GM06990 (cell line): ENCODE measurements around the gene KLHDC3.

ENCODE experiments used
- DNase-seq: peaks from one replicate; pipeline ENCODE4 v3.0.0-alpha.2; 2011; ENCODE audit not compliant: insufficient read length; ENCODE audit errors: extremely low read depth
- H3K27me3 ChIP-seq: replicated peaks from 2 replicates; pipeline ENCODE4 v1.6.0; 2011; ENCODE audit warnings: low read length; ENCODE audit not compliant: control insufficient read depth, insufficient read depth
- H3K36me3 ChIP-seq: 2 replicates; pipeline ENCODE4 v1.5.1; 2011; ENCODE audit warnings: low read length; ENCODE audit not compliant: control insufficient read depth, insufficient read depth
- H3K4me3 ChIP-seq: replicated peaks from 2 replicates; pipeline ENCODE4 v1.5.1; 2011; ENCODE audit warnings: low read depth, mild to moderate bottlenecking, control low read depth, low read length
- TF ChIP-seq, protein P1 (sequence below): IDR thresholded peaks from 2 replicates; pipeline ENCODE4 v1.5.1; 2011; ENCODE audit warnings: low read length, control low read depth, mild to moderate bottlenecking, inconsistent platforms; ENCODE audit not compliant: insufficient read depth, poor library complexity, severe bottlenecking

The KLHDC3 gene

DNA sequence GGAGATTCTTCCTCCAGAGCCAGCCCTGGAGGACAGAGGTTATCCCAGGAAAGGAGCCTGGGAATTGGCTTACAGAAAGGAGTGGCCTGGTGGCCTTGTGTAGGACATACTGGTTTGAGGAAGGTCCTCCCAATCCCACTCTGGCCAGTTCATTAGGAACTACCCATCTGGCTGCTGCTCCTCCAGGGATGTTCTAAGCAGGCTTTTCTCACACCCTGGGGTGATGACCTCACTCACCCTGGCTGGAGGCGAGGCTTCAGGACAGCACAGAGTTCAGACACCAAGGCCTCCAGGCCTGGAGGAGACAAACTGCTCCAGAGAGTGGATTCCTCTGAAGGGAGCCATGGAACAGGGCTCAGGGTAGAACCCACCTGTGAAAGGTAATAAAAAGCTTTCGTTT lies 44.6 kb upstream of the KLHDC3 start:
- DNase-seq = no peak
- TF ChIP-seq, protein P1, sequence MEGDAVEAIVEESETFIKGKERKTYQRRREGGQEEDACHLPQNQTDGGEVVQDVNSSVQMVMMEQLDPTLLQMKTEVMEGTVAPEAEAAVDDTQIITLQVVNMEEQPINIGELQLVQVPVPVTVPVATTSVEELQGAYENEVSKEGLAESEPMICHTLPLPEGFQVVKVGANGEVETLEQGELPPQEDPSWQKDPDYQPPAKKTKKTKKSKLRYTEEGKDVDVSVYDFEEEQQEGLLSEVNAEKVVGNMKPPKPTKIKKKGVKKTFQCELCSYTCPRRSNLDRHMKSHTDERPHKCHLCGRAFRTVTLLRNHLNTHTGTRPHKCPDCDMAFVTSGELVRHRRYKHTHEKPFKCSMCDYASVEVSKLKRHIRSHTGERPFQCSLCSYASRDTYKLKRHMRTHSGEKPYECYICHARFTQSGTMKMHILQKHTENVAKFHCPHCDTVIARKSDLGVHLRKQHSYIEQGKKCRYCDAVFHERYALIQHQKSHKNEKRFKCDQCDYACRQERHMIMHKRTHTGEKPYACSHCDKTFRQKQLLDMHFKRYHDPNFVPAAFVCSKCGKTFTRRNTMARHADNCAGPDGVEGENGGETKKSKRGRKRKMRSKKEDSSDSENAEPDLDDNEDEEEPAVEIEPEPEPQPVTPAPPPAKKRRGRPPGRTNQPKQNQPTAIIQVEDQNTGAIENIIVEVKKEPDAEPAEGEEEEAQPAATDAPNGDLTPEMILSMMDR = no peak
- H3K27me3 ChIP-seq = no peaks in the 10 kb centered on the region
- H3K36me3 ChIP-seq = peaks cover 12% of the 10 kb centered on the region
- H3K4me3 ChIP-seq = no peak overlapping the region

DNA sequence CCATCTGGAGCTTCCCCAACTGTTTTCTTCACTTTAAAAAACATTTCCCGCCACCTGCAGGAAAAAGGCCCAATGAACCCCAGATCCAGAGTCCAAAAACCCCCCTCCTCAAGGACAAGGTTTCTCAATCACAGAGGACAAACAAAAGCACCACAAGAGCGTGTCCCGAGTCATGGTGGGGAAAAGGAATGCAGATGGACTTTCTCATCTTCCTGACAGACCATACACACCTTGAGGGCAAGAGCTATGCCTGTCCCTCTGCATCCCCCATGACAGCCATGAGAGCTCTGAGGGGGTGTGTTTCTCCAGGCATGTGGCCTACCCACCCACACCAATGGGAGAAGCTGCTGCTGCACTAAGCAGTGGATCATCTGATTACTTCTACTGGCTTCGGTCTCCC lies 44.1 kb upstream of the KLHDC3 start:
- Histone ChIP-seq H3K4me3 (no peak overlapping the region), H3K27me3 (no peaks in the 10 kb centered on the region), H3K36me3 (peaks cover 11% of the 10 kb centered on the region)
- DNase-seq = no peak
- TF ChIP-seq, protein P1 = no peak

DNA sequence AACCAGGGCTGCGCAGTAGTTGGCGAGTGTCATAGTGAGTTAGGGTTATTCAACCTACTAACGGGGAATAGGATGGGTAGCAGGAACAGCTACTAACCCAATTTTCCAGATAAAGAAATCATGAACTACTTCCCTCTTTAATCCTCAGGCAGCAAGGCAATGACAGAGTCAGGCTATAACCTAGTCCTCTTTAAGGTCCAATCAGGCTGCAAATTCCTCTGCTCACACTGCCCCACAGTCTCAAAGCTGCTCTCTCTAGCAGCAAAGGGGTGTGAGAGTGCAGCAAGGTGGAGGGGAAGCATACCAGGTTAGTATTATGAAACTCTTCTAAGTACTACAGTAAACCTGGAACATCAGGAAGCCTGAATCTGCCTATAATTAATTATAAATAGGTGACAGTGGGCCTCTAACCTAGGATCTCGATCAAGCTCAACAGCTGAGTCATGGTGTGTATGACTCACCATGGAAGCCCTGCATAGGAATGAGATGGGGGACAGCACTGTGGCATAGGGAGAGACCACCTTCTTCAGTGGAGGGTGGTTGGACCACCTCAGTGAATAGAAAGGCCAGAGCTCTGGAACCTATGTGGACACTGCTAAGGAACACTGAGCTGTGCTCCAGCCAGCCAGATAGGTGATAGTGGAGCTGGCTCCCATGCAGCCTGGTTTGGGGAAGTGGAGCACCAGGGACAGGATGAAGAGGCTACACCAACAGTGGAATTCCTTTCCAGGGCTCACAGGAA lies 43.0 kb upstream of the KLHDC3 start:
- H3K4me3 ChIP-seq = no peak overlapping the region
- TF ChIP-seq, protein P1 = no peak
- no peaks in the 10 kb centered on the region for H3K27me3 ChIP-seq
- no peak for DNase-seq
- peaks cover 11% of the 10 kb centered on the region for H3K36me3 ChIP-seq

DNA sequence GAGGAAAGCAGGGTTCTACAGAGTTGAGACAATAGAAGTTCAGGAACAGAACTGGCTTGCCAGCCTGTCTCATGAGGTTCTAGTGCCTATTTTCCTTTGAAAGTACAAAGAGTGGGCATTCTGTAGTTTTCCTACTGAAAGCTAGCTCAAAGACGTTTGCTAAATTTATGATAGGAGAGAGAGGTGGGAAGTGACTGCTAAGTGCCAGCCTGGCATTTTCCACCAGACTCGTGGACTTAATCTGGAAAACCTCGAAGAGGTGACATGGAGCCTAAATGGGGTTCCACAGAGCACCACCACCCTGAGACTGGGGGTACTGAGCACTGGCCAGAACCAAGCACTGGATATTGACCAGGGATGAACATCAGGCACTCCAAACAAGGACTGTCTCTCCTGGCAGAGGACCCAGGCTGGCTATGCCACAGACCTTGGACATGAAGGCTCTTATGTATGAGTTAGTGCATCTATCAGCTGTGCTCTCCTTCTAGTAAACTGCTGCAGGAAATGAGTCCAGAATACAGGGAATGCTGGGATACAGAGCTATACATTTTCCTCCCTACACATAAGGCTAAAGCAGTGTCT lies 42.2 kb upstream of the KLHDC3 start:
- TF ChIP-seq, protein P1 = no peak
- Histone ChIP-seq H3K36me3 (peaks cover 8% of the 10 kb centered on the region), H3K27me3 (no peaks in the 10 kb centered on the region), H3K4me3 (no peak overlapping the region)
- DNase-seq = no peak

DNA sequence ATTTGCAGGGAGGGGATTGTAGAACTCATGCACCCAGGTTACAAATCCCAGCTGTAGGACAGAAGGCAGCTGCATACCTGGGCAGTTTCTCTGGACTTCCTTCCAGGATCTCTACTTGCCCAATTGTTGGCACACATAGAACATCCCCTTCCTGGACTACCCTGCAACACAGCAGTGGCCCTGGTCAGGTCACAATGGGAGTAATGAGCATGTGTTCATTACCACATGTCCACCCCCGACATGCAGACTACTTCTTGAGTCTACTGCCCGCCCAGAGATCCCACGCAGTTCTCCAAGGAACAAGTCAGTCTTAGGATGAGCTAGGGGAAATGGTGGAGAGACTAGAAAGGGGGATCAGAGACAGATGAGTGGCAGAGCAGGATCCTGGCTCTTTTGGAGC lies 40.1 kb upstream of the KLHDC3 start:
- no peak for DNase-seq
- Histone ChIP-seq H3K27me3 (no peaks in the 10 kb centered on the region), H3K36me3 (peaks cover 3% of the 10 kb centered on the region), H3K4me3 (no peak overlapping the region)
- TF ChIP-seq, protein P1 = no peak
